Stimulated activated CD4-positive, alpha-beta T cell treated with anti-CD3 and anti-CD28 coated beads, Interleukin-1b, Interleukin-23, amount 100 ng/mL, for 4 hours (primary cell): ENCODE data around the gene GPC4.

Source experiments
- DNase-seq, 2 donors: peaks; one replicate each; pipeline ENCODE4 v3.0.0-alpha.2; 2020; ENCODE audit warnings: low read depth in 2 of 2

The GPC4 gene

GRCh38 chrX:133412246-133412645 is 3.0 kb downstream of the GPC4 start:
- DNase-seq = no peak

GRCh38 chrX:133410550-133410949 is 4.7 kb downstream of the GPC4 start:
- no peak for DNase-seq

GRCh38 chrX:133405498-133406185 is 9.6 kb downstream of the GPC4 start:
- DNase-seq = no peak

- DNase-seq = no peak
Observed at GRCh38 chrX:133403984-133404383, 11.3 kb downstream of the GPC4 start.

GRCh38 chrX:133402830-133403625 is 12.3 kb downstream of the GPC4 start:
- DNase-seq = no peak

- no peak for DNase-seq
Observed at GRCh38 chrX:133402042-133402453, 13.2 kb downstream of the GPC4 start.

- DNase-seq = no peak
Observed at GRCh38 chrX:133401536-133401935, 13.8 kb downstream of the GPC4 start.

- no peak for DNase-seq
Observed at GRCh38 chrX:133399411-133399810, 15.9 kb downstream of the GPC4 start.

GRCh38 chrX:133394765-133395164 is 20.5 kb downstream of the GPC4 start:
- DNase-seq = no peak

- no peak for DNase-seq
Observed at GRCh38 chrX:133392671-133393070, 22.6 kb downstream of the GPC4 start.

GRCh38 chrX:133391111-133391510 is 24.2 kb downstream of the GPC4 start:
- no peak for DNase-seq

GRCh38 chrX:133390676-133391075 is 24.6 kb downstream of the GPC4 start:
- DNase-seq = no peak

GRCh38 chrX:133389975-133390374 is 25.3 kb downstream of the GPC4 start:
- DNase-seq = no peak

- DNase-seq = no peak
Observed at GRCh38 chrX:133384454-133384853, 30.8 kb downstream of the GPC4 start.

- no peak for DNase-seq
Observed at GRCh38 chrX:133380711-133381619, 34.3 kb downstream of the GPC4 start.

- no peak for DNase-seq
Observed at GRCh38 chrX:133376422-133376821, 38.9 kb downstream of the GPC4 start.

GRCh38 chrX:133375615-133376340 is 39.5 kb downstream of the GPC4 start:
- no peak for DNase-seq

- DNase-seq = no peak
Observed at GRCh38 chrX:133374874-133375387, 40.4 kb downstream of the GPC4 start.

- DNase-seq = no peak
Observed at GRCh38 chrX:133373386-133374079, 41.8 kb downstream of the GPC4 start.

GRCh38 chrX:133370696-133371275 is 44.5 kb downstream of the GPC4 start:
- no peak for DNase-seq
